K562 (cell line): ENCODE results near the gene ATXN7L1.

Source experiments
- ARID4B ChIP-seq: sonication (generic); formaldehyde crosslinking; IDR thresholded peaks from 2 replicates; pipeline ENCODE4 v1.8.0; 2022; ENCODE audit warnings: mild to moderate bottlenecking, missing genetic modification reagents
- CBX3 ChIP-seq, 2 experiments: IDR thresholded peaks; 1 replicate in 1 of 2; 2 replicates in 1 of 2; pipeline ENCODE4 v1.6.1; 2012; ENCODE audit warnings: inconsistent platforms in 2 of 2, low read length in 2 of 2, borderline replicate concordance in 1 of 2, control low read depth in 1 of 2
- CCNT2 ChIP-seq: IDR thresholded peaks from 2 replicates; pipeline ENCODE4 v1.6.1; 2011; ENCODE audit warnings: borderline replicate concordance, low read depth, mild to moderate bottlenecking, moderate library complexity, mixed read lengths, low read length; ENCODE audit not compliant: insufficient read length; ENCODE audit errors: extremely low read depth
- CHD2 ChIP-seq: IDR thresholded peaks from 2 replicates; pipeline ENCODE4 v1.6.1; 2011; ENCODE audit warnings: low read depth, low read length
- CTCF ChIP-seq, 3 experiments: IDR thresholded peaks in 2 of 3; conservative IDR thresholded peaks in 1 of 3; 2 replicates each; pipeline ENCODE4 v1.5.1; 2011 to 2012; ENCODE audit warnings: low read length in 3 of 3, mild to moderate bottlenecking in 3 of 3, control low read depth in 2 of 3, improper control_type of control experiment in 1 of 3, inconsistent platforms in 1 of 3, low read depth in 1 of 3, mixed read lengths in 1 of 3, moderate library complexity in 1 of 3; ENCODE audit not compliant: insufficient read depth in 2 of 3
- ETV5 ChIP-seq: sonication (generic); formaldehyde crosslinking; IDR thresholded peaks from 2 replicates; pipeline ENCODE4 v1.4.0; 2020; ENCODE audit warnings: low read depth, mild to moderate bottlenecking, missing genetic modification reagents
- FOS ChIP-seq: IDR thresholded peaks from 3 replicates; pipeline ENCODE4 v1.6.1; 2011; ENCODE audit not compliant: insufficient read length; ENCODE audit errors: extremely low read depth
- FOXP4 ChIP-seq: sonication (generic); formaldehyde crosslinking; IDR thresholded peaks from 2 replicates; pipeline ENCODE4 v1.8.0; 2022; ENCODE audit warnings: mild to moderate bottlenecking, missing genetic modification reagents, borderline replicate concordance
- JUND ChIP-seq, 2 experiments: IDR thresholded peaks; 2 replicates in 1 of 2; 3 replicates in 1 of 2; pipeline ENCODE4 v1.6.1; 2011; ENCODE audit warnings: borderline replicate concordance in 2 of 2, low read depth in 2 of 2, low read length in 2 of 2, improper control_type of control experiment in 1 of 2, missing biosample characterization in 1 of 2, missing genetic modification characterization in 1 of 2, missing genetic modification reagents in 1 of 2
- MAFK ChIP-seq: IDR thresholded peaks from 2 replicates; pipeline ENCODE4 v1.6.1; 2011; ENCODE audit warnings: low read length, improper control_type of control experiment
- PHTF2 ChIP-seq: fragments of 250-450 bp; sonication (Bioruptor Pico); IDR thresholded peaks from 2 replicates; pipeline ENCODE4 v1.5.0; 2021; ENCODE audit warnings: mild to moderate bottlenecking
- RCOR1 ChIP-seq, 2 experiments: IDR thresholded peaks; 2 replicates each; pipeline ENCODE4 v1.6.1; 2012; ENCODE audit warnings: low read depth in 2 of 2, low read length in 2 of 2, borderline replicate concordance in 1 of 2, improper control_type of control experiment in 1 of 2
- SAFB2 ChIP-seq: fragments of 200-400 bp; formaldehyde crosslinking; IDR thresholded peaks from 2 replicates; pipeline ENCODE4 v1.6.1; 2018; ENCODE audit warnings: borderline replicate concordance, low read length, low read depth, moderate library complexity; ENCODE audit not compliant: severe bottlenecking
- TCF7L2 ChIP-seq: fragments of 150-350 bp; IDR thresholded peaks from 2 replicates; pipeline ENCODE4 v1.6.1; 2016; ENCODE audit warnings: low read depth, mild to moderate bottlenecking, low read length, moderate library complexity

GRCh38 chr7:105878746-105879605, 2.6 kb upstream of the ATXN7L1 start:
- TF ChIP-seq ETV5 (CRISPR knock-in tag), result no peak
- TF ChIP-seq FOS, result no peak
- no peak for TF ChIP-seq CHD2
- TF ChIP-seq CTCF (IDR thresholded peaks at IDR 0.05 in 2 of 3, conservative IDR thresholded peaks at IDR 0.05 in 1 of 3; ENCODE audit: insufficient read depth in 2 of 3, low read depth in 1 of 3, low read length in 3 of 3), result no peak
- TF ChIP-seq CBX3 (IDR thresholded peaks at IDR 0.05; ENCODE audit: borderline replicate concordance in 1 of 2, low read length in 2 of 2), result no peak
- no peak for TF ChIP-seq TCF7L2
- no peak for TF ChIP-seq JUND (IDR thresholded peaks at IDR 0.05; ENCODE audit: borderline replicate concordance, low read depth, low read length)
- no peak for TF ChIP-seq JUND (tag; IDR thresholded peaks at IDR 0.05; ENCODE audit: borderline replicate concordance, low read depth, low read length)
- TF ChIP-seq CCNT2, result no peak
- TF ChIP-seq SAFB2, result no peak
- no peak for TF ChIP-seq PHTF2 (CRISPR knock-in tag)
- TF ChIP-seq FOXP4 (CRISPR knock-in tag), result no peak
- no peak for TF ChIP-seq ARID4B (CRISPR knock-in tag)
- TF ChIP-seq RCOR1 (IDR thresholded peaks at IDR 0.05; ENCODE audit: borderline replicate concordance in 1 of 2, low read depth in 2 of 2, low read length in 2 of 2), result no peak
- no peak for TF ChIP-seq MAFK
